ENCODE data around the gene TRANK1. TPM values are rescaled to one million over a fixed set of nuclear protein-coding genes. Genes with fewer than 3 reads are reported as not detected.

The TRANK1 gene
- total RNA-seq, 1 donor from 2014 or later: 3.4 TPM

- no peak overlapping the region for H3K4me3 Mint-ChIP-seq
- intact Hi-C loops (cut with micrococcal nuclease): no loop called here
- no peak for DNase-seq (ENCODE audit: low spot score)
- no peaks in the 10 kb centered on the region for H3K9me3 Mint-ChIP-seq
- H3K27ac Mint-ChIP-seq: no peak overlapping the region
- H3K27me3 Mint-ChIP-seq (ENCODE audit: insufficient read depth): peaks cover 30% of the 10 kb centered on the region
- H3K36me3 Mint-ChIP-seq (ENCODE audit: low read depth): no peaks in the 10 kb centered on the region
- H3K4me1 Mint-ChIP-seq (ENCODE audit: low read depth): no peaks in the 10 kb centered on the region
Observed at GRCh38 chr3:36777424-36778218, 167.2 kb downstream of the TRANK1 start.

Other genes with a start within 250 kb of the TRANK1 start
- gene DCLK3, start 180.5 kb downstream of the TRANK1 start, total RNA-seq: not detected in 2 replicates
- 17.2 and 18.2 TPM in 2 replicates for gene EPM2AIP1, start 48.1 kb upstream of the TRANK1 start, total RNA-seq
- gene MLH1, start 48.5 kb upstream of the TRANK1 start, total RNA-seq: 63.4 and 65.0 TPM in 2 replicates
- 26.2 and 28.6 TPM in 2 replicates for gene LRRFIP2, start 229.5 kb upstream of the TRANK1 start, total RNA-seq

Data from activated T-helper 1 cell treated with anti-CD3 and anti-CD28 coated beads, Interleukin-12 subunit alpha, Interleukin-12 subunit beta, Interleukin-2, Interleukin-4 antibody, amounts not matched to agents 30 ng/mL and 10 ng/mL and 1 ng/mL, durations not matched to agents 14 hours and 24 hours and 36 hours (primary cell).